Stomach smooth muscle (tissue), 2 donors: ENCODE data around the gene RBM34.
A peak's percentile ranks its signal among the peaks of the same experiment; 100 is the strongest.
"Not testable (repeated sequence)": the region's sequence is repeated elsewhere in the genome, so short reads cannot be mapped to it uniquely, and the experiment has no call there.

Experiments
- H3K27ac ChIP-seq: one replicate; pipeline ENCODE4 v1.7.0; 2013; ENCODE audit warnings: mild to moderate bottlenecking, low read length, inconsistent platforms
- H3K27me3 ChIP-seq, 2 donors: one replicate each; pipeline ENCODE4 v1.7.0; 2013; ENCODE audit warnings: low read length in 2 of 2; ENCODE audit not compliant: insufficient read depth in 2 of 2, control insufficient read depth in 1 of 2
- H3K36me3 ChIP-seq, 2 donors: one replicate each; pipeline ENCODE4 v1.7.0; 2013; ENCODE audit warnings: low read length in 2 of 2; ENCODE audit not compliant: control insufficient read depth in 2 of 2, insufficient read depth in 2 of 2
- H3K4me1 ChIP-seq: one replicate; pipeline ENCODE4 v1.7.0; 2013; ENCODE audit warnings: low read length; ENCODE audit not compliant: control insufficient read depth, insufficient read depth
- H3K4me3 ChIP-seq, 2 donors: one replicate each; pipeline ENCODE4 v1.7.0; 2013; ENCODE audit warnings: low read length in 2 of 2
- H3K9ac ChIP-seq, 2 donors: one replicate each; pipeline ENCODE4 v1.7.0; 2013; ENCODE audit warnings: low read length in 2 of 2, mild to moderate bottlenecking in 1 of 2
- H3K9me3 ChIP-seq, 2 donors: one replicate each; pipeline ENCODE4 v1.7.0; 2013; ENCODE audit warnings: low read length in 2 of 2; ENCODE audit not compliant: control insufficient read depth in 2 of 2
- donor health status: healthy.
- donor health status: Pancreatic carcinoma.

The RBM34 gene, protein sequence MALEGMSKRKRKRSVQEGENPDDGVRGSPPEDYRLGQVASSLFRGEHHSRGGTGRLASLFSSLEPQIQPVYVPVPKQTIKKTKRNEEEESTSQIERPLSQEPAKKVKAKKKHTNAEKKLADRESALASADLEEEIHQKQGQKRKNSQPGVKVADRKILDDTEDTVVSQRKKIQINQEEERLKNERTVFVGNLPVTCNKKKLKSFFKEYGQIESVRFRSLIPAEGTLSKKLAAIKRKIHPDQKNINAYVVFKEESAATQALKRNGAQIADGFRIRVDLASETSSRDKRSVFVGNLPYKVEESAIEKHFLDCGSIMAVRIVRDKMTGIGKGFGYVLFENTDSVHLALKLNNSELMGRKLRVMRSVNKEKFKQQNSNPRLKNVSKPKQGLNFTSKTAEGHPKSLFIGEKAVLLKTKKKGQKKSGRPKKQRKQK

GRCh38 chr1:235160957-235161684 is at the start of gene RBM34:
TSS of gene RBM34 (minus strand) at chr1:235161250. CDS start at chr1:235161226, 24 bp downstream.
- no peaks in the 10 kb centered on the region for H3K27me3 ChIP-seq
- H3K4me3 ChIP-seq: peak within 1 kb of the TSS; percentile 84 to 99
- H3K36me3 ChIP-seq: peaks cover 10 to 16% of the 10 kb centered on the region in 2 donors
- peaks cover 4% of the 10 kb centered on the region for H3K4me1 ChIP-seq
- no peaks in the 10 kb centered on the region for H3K9me3 ChIP-seq
- peak within 1 kb of the TSS; percentile 83 for H3K27ac ChIP-seq
- peak within 1 kb of the TSS; percentile 79 to 97 for H3K9ac ChIP-seq

DNA sequence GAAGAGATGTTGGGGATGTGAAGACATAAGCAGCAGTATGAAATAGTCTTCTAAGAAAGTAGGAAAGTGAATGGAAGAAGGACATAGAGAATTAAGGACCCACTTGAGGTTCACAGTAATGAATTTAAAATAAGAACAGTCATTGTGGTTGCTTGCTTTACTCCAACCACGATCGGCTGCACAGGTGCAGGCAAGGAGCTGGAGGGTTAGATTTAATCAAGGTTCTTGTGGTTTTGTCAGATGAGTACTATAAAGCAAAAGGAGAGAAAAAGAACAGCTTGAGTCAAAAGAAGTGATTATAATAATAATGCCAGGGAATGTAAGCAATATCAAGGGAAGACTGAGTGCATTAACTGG is 46.1 kb upstream of the RBM34 start:
- no peaks in the 10 kb centered on the region for H3K9me3 ChIP-seq
- no peaks in the 10 kb centered on the region for H3K27me3 ChIP-seq
- peaks cover 12 to 14% of the 10 kb centered on the region in 2 donors for H3K36me3 ChIP-seq
- no peak overlapping the region for H3K9ac ChIP-seq
- no peak overlapping the region for H3K27ac ChIP-seq
- H3K4me1 ChIP-seq: no peaks in the 10 kb centered on the region
- H3K4me3 ChIP-seq: no peak overlapping the region

DNA sequence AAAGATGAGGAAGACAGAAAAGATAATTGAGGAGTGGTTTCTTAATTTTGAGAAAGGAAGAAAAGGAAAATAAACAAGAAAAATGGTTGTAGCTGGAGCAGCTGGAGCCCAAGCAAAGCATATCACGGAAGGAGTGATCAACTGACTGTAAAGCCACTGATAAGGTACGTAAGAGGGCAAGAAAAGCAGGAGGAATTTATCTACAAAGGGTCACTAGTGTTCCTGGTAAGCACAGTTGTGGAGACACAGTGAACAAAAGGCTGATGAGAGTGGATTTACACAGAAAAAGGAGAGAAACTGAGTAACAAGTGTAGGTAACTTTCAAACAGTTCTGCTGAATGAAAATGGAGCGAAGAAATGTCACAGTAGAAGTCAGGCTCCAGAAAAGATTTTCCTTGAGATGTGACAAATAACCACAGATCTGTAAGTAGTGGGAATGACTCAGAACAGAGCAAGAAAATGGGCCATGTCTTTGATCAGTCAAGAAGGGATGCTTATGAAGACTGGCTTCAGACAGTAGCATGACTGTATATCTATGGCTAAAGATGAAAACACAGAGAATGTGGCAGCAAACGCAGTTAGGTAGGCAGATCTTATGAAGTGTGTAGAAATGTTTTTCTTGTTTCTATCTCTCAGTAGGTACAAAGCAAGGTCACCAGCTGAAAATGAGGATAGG is 45.6 kb upstream of the RBM34 start:
- H3K4me3 ChIP-seq: no peak overlapping the region
- no peaks in the 10 kb centered on the region for H3K27me3 ChIP-seq
- H3K9ac ChIP-seq: no peak overlapping the region
- H3K9me3 ChIP-seq: no peaks in the 10 kb centered on the region
- no peak overlapping the region for H3K27ac ChIP-seq
- no peaks in the 10 kb centered on the region for H3K4me1 ChIP-seq
- H3K36me3 ChIP-seq: peaks cover 8 to 9% of the 10 kb centered on the region in 2 donors

DNA sequence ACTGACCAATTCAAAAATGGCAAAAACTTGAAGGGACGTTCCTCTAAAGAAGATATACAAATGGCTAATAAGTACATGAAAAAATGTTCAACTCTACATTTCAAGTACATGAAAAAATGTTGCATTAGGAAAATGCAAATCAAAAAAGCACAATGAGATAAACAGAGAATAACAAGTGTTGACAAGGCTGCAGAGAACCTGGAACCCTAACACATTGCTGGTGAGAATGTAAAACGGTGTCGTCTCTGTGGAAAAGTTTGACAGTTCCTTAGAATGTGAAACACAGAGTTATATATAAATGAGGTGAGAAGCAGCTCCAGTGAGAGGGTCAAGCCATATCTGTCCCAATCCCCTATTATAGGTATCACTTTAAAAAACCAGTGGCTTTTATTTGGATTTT is 44.6 kb upstream of the RBM34 start:
- Histone ChIP-seq H3K4me1 (no peaks in the 10 kb centered on the region), H3K27ac (no peak overlapping the region), H3K9me3 (no peaks in the 10 kb centered on the region), H3K27me3 (no peaks in the 10 kb centered on the region), H3K9ac (no peak overlapping the region), H3K36me3 (peaks cover 6 to 8% of the 10 kb centered on the region in 2 donors), H3K4me3 (no peak overlapping the region)

DNA sequence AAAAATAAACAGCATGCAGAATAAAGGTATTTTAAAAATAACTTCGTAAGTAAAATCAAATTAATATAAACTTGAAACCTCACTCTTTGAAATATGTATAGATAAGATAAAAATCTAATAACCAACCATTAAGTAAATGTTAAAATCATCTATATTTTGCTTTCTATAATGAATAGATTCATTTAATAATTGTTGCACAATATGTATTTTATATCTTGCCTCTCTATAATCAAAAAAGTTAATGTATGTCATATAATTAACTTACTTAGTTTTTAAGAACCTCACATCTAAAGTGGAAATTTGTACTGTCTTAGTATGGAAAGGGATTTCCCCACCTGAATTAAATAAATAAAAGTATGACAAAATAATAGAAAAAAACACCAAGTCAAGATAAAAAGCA is 42.4 kb upstream of the RBM34 start:
- H3K9ac ChIP-seq: no peak overlapping the region
- no peak overlapping the region for H3K27ac ChIP-seq
- no peak overlapping the region for H3K4me3 ChIP-seq
- H3K36me3 ChIP-seq: peaks cover 6 to 8% of the 10 kb centered on the region in 2 donors
- no peaks in the 10 kb centered on the region for H3K27me3 ChIP-seq
- no peaks in the 10 kb centered on the region for H3K9me3 ChIP-seq
- H3K4me1 ChIP-seq: no peaks in the 10 kb centered on the region

DNA sequence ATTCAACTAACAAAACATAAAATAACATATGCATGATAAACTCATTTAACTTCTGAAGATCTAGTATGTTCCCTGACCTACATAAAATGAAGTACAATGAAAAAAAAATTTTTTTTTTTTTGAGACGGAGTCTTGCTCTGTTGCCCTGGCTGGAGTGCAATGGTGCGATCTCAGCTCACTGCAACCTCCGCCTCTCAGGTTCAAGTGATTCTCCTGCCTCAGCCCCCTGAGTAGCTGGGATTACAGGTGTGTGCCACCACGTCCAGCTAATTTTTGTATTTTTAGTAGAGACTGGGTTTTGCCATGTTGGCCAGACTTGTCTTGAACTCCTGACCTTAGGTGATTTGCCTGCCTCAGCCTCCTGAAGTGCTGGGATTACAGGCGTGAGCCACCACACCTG is 41.4 kb upstream of the RBM34 start:
- not testable (repeated sequence) for H3K9ac ChIP-seq, H3K4me1 ChIP-seq, H3K27me3 ChIP-seq, H3K9me3 ChIP-seq, H3K27ac ChIP-seq, H3K36me3 ChIP-seq, H3K4me3 ChIP-seq

DNA sequence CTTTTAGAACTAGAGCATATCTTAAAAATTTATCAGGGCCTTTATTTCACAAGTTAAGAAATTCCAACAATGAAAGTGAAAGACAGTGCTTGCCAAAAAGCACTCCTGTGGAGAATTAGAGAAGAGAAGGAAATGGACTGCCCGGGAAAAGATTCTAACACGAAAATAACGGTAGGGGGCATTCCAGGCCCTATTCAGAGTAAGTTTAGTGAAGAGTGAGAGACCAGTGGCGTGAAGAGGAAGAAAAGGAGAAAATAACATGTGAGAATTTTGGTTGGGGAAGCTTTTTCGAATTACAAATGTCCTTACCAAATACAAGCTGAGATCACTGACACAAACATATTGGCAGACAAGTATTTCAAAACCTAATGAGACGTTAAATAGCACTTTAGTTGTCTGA is 38.4 kb upstream of the RBM34 start:
- peaks cover 3 to 4% of the 10 kb centered on the region in 2 donors for H3K36me3 ChIP-seq
- no peak overlapping the region for H3K9ac ChIP-seq
- H3K27me3 ChIP-seq: no peaks in the 10 kb centered on the region
- no peak overlapping the region for H3K4me3 ChIP-seq
- no peak overlapping the region for H3K27ac ChIP-seq
- H3K9me3 ChIP-seq: no peaks in the 10 kb centered on the region
- H3K4me1 ChIP-seq: no peaks in the 10 kb centered on the region

DNA sequence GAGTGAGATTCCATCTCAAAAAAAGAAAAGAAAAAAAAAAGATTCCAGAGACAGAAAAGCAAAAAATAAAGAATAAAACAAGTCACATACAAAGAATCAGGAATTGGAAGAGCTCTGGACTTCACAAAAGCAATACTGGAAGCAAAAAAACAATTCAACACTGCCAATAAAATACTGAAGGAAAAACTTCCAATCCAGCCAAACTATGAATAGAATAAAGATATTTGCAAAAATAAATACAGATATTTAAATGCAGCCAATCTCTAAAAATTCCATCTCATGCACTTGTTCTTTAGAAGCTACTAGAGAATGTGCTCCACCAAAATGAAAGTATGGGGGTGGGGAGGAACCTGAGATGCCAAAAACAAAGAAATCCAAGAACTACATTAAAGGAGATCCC is 29.4 kb upstream of the RBM34 start:
- Histone ChIP-seq H3K4me1 (no peaks in the 10 kb centered on the region), H3K9me3 (no peaks in the 10 kb centered on the region), H3K27ac (no peak overlapping the region), H3K9ac (no peak overlapping the region), H3K27me3 (no peaks in the 10 kb centered on the region), H3K36me3 (peaks cover 11 to 15% of the 10 kb centered on the region in 2 donors), H3K4me3 (no peak overlapping the region)

GRCh38 chr1:235187316-235187715 is 26.3 kb upstream of the RBM34 start:
- Histone ChIP-seq H3K36me3 (peaks cover 3 to 12% of the 10 kb centered on the region in 2 donors), H3K9ac (no peak overlapping the region), H3K27me3 (no peaks in the 10 kb centered on the region), H3K4me3 (no peak overlapping the region), H3K27ac (no peak overlapping the region), H3K9me3 (no peaks in the 10 kb centered on the region), H3K4me1 (no peaks in the 10 kb centered on the region)

GRCh38 chr1:235181561-235182245 is 20.7 kb upstream of the RBM34 start:
- Histone ChIP-seq H3K27me3 (no peaks in the 10 kb centered on the region), H3K36me3 (peaks cover 14 to 20% of the 10 kb centered on the region in 2 donors), H3K4me1 (no peaks in the 10 kb centered on the region), H3K9ac (no peak overlapping the region), H3K27ac (no peak overlapping the region), H3K4me3 (no peak overlapping the region), H3K9me3 (no peaks in the 10 kb centered on the region)
